Measurements from ENCODE around the gene SOCS6.

The SOCS6 gene

GRCh38 chr18:70289351-70290312 is 787 bp downstream of the SOCS6 start:
- DNase-seq: no peak

DNA sequence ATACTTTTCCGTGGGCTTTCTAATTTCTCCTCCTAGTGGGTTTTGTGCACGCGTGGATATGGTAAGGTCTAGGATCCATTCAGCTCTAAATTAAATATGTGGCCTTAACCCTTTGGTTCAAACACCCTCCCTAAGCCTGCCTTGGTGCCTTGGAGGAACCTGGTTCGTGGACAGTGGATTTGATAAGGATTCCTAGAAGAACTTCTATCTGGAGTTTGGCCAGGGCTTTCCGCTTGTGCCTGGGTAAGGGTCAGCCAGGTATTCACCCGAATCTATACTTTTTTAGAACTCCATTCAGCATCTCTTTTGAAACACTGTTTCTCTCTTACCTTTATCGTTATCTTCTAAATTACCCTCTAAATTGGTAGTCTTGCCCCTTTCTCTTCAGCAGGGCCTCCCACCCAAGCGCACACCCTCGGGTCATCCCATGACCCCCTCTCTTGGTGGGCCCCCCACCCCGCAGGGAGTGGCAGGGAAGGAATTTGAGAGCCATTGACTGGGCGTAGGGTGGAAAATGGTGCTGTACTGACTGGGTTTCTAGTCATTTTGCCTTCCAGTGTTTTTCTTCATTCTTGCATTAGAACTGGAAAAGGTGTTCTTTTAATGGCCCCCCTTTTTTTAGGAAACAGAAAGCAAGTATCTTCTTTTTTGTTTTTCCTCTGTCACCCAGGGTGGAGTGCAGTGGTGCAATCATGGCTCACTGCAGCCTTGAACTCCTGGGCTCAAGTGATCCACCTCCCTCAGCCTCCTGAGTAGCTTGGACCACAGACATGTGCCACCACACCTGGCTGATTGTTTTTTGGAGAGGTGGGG is 1.8 kb downstream of the SOCS6 start:
- no peak for DNase-seq

DNA sequence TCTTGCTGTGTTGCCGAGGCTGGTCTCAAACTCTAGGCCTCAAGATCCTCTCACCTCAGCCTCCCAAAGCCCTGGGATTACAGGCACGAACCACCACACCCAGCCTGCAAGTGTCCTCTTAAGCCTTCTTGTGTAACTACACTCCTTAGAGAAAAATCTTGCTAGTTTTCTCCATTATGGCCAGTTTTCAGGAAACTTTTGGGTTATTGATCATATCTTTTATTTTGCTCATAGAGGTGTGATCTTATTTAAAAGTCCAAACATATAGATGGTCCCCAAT is 2.4 kb downstream of the SOCS6 start:
- no peak for DNase-seq

- no peak for DNase-seq
Observed at GRCh38 chr18:70292628-70293027, 3.8 kb downstream of the SOCS6 start.

DNA sequence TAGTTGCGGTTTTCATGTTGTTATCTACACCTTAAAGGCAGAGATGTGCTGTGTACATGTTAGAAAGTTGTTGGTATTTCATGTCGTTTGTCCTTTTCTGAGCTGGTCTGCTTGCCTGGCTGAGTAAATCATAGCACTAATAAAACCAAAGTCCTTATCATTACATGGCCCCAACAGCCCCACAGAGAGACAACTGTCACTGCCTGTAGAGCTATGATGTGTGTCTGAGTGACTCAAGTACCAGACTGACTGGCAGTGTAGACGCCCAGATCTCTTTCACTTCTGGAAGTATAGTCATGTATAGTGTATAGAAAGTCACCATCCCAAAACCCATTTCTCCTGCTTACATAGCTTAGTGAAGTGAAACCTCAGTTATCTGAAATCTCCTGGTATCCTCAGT is 4.3 kb downstream of the SOCS6 start:
- DNase-seq: no peak

DNA sequence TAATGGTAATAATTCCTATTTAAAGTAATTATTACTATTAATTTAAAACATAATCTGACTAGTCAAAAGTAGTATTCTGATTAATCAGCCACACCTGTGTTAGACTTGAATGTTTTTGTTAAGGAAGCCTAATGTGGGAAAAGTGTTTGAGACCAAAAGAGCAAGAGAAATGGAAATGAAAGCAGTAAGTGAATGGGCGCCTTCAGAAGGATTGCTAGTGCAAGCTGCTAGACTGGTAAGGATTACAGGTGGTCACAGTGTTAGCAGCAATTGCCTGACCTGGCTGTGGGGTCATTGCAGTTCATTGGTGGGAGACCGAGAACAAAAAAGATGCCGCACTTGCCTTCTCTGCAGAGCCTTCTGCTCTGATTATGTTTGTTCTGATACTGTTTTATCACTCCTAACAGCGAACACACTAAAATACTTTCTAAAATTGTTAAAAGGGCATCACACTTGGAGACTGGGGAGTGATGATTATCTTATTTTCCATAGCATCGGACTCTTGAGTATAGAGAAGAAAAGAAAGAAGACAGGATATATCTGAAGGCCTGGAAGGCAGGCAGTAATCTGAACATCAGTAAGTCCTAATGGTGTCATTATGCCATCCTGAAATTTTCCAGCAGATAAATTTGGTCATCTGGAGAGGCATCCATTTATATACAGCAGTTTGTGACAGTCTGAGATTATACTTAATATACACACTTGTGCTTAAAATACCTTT is 5.8 kb downstream of the SOCS6 start:
- DNase-seq: no peak

DNA sequence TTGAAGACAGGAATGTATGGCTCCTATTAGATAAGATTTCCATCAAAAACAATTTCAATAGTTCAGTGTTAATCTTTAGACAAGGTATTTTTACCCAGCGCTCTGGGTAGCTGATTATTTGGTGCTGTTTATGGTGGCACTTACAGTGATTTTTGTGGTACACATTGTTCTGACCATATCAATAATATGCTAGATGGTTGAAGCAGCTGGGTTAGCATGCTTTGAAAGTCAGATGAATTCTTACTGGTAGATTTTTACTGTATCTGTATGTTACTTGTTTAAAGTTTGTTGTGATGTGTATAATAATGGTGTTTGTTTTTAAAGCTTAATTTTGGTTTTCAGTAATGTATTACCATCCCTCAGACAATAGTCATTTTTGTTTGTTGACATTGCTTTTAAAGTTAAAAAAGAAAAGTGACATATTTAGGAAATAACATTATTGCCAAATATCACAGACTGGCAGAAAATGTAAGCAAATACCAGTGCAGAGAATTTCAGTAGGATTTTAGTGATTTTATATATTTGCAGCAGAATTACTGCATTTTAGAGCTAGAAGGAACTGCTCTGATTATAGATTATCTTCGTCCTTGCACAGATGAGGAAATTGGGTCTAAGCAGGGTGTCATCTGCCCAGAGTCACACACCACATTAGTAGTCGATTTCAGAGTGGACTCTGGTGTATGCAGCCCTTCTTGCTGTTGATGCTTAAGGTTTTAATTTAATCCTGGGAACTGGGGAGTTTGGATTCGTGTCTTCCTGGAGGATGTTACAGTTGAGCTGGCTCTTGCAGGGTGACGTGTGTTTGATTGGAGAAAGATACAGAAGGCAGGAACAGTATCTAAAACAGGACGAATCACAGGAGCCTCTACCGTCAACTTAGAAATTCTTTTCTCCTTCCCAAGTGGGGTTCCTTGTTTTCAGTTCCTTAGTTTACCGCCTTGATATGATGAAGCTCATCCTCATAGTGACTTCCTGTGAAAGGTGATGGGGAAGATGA is 6.6 kb downstream of the SOCS6 start:
- no peak for DNase-seq

DNA sequence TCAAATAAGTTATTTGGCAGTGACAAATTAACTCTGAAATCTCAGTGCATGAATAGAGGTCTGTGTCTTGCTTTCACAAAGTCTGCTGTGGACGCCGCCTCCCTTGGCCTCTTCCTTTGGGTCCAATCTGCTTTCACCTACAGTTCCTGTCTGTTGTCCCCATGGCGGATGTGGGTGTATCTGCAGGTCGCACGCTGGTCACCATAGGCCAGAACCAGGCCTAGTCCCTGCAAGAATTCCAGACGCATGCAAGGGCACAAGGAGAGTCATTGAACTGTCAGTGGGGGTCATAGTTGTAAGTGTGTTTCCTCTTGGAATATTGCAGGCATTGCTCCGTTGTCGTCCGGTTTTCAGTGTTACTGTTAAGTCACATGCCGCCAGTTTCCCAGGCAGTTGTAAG is 7.4 kb downstream of the SOCS6 start:
- no peak for DNase-seq

- no peak for DNase-seq
Observed at GRCh38 chr18:70296781-70297180, 7.9 kb downstream of the SOCS6 start.

- no peak for DNase-seq
Observed at GRCh38 chr18:70299393-70299792, 10.5 kb downstream of the SOCS6 start.

- DNase-seq: no peak
Observed at GRCh38 chr18:70301667-70302066, 12.8 kb downstream of the SOCS6 start.

DNA sequence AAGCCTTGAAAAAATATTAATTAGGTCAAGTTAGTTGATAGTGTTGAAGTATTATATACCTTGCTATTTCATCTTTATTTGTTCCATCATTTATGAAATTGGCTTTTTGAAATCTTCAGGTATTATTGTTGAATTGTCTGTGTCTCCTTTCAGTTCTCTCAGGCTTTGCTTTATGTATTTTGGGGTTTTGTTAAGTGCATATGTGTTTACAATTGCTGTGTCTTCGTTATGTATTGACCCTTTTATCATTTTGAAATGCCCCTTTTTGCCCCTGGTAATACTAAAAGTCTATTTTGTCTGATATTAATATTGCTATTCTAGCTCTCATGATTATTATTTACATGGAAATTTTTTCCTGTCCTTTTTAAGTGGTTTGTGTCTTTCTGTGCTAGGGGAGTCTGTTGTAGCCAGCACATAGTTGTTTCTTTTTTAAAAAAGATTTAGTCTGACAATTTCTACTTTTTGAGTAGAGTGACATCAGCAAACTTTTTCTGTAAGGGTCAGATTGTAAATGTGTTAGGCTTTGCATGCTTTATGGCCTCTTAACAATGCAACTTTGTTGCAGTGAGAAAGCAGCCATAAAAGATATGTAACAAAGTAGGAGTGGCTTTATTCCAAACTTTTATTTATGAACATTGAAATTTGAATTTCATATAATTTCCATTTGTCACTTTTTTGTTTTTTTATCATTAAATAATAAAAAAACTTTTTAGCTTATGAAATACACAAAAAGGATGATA is 19.9 kb downstream of the SOCS6 start:
- DNase-seq: no peak

DNA sequence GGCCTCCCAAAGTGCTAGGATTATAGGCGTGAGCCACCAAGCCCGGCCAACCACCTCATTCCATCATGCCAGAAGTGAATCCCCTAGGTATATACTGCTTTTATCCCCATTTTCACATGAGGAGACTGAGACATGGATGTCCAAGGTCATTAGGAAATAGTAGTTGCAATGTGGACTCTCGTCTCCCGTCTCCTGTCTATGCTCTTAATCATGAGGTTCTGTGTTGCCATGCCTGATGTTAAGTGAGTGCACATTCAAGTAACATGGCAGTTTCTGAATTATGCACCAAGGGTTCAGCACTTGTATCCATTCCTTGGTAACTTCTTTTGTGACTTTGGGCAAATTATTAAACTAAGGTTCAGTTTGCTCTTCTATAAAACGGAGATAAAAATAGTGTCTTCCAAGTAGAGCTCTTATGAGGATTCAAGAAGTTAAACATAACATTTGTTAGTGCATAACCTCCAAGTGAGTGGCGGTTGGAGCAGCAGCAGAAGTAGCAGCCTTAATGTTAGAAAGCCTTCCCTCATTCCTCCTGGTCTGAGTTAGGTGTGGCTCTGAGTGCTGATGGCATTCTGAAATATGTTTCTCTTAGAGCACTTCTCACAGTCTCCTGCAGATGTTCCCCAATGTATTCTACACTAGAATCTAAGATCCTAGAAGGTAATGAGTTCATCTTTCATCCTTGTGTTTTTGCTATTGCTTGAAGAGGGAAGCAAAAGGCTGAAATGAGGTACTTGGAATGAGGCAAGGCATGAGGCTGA is 21.9 kb downstream of the SOCS6 start:
- DNase-seq: no peak

GRCh38 chr18:70311726-70312125 is 22.9 kb downstream of the SOCS6 start:
- no peak for DNase-seq

- DNase-seq: no peak
Observed at GRCh38 chr18:70313640-70314039, 24.8 kb downstream of the SOCS6 start.

GRCh38 chr18:70314151-70314782 is 25.4 kb downstream of the SOCS6 start:
- DNase-seq: no peak

GRCh38 chr18:70319187-70319586 is 30.3 kb downstream of the SOCS6 start:
- no peak for DNase-seq

DNA sequence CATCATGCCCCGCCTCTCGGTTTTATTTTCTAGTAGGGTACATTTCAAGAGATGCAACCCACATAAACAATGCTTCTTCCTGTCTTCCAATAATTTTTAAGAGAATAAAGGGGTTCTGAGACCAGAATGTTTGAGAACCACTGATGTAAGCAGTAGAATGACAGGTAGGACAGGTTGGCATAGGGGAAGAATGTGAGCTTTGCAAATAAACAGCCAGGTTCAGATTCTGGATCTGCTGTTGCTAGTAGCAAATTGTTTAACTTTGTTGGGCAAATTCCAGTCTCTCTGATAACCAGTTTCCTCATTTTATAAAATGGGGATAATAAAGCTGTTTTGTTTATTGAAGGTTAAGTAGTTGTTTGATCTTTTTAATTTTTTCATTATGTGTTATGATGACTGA is 32.8 kb downstream of the SOCS6 start:
- no peak for DNase-seq

- no peak for DNase-seq
Observed at GRCh38 chr18:70322385-70322784, 33.5 kb downstream of the SOCS6 start.

- DNase-seq: no peak
Observed at GRCh38 chr18:70322928-70323327, 34.1 kb downstream of the SOCS6 start.

Measured in NCI-H2081 treated with DMSO at 0.1 percent for 48 hours (cell line).